ENCODE results near the gene TMC5.
A peak's percentile ranks its signal among the peaks of the same experiment; 100 is the strongest.

TMC5 gene

GRCh38 chr16:19418200-19418599, 517 bp downstream of the TMC5 start:
- no peak for TF ChIP-seq Cebpa-rat (IDR thresholded peaks at IDR 0.05)
- H3K36me3 ChIP-seq = no peaks in the 10 kb centered on the region
- H4K20me1 ChIP-seq = no peaks in the 10 kb centered on the region
- no peak overlapping the region for H3K4me3 ChIP-seq
- H3K27ac ChIP-seq = no peak overlapping the region
- H3K4me2 ChIP-seq = no peak overlapping the region
- H3K27me3 ChIP-seq = no peaks in the 10 kb centered on the region
- H3K9ac ChIP-seq = no peak overlapping the region
- H3K4me1 ChIP-seq = no peaks in the 10 kb centered on the region
- H3K9me3 ChIP-seq (replicated peaks in 1 of 11) = peaks cover 7 to 12% (median 9%) of the 10 kb centered on the region in 11 experiments; a peak in 14 of 22 replicates

GRCh38 chr16:19419698-19420075, 2.0 kb downstream of the TMC5 start:
- H3K27me3 ChIP-seq = no peaks in the 10 kb centered on the region

GRCh38 chr16:19424478-19424877, 6.8 kb downstream of the TMC5 start:
- Histone ChIP-seq H3K36me3 (no peaks in the 10 kb centered on the region), H3K9me3 (replicated peaks in 1 of 11) (peaks cover 7 to 12% (median 9%) of the 10 kb centered on the region in 11 experiments; a peak in 14 of 22 replicates), H4K20me1 (no peaks in the 10 kb centered on the region), H3K9ac (no peak overlapping the region), H3K4me1 (no peaks in the 10 kb centered on the region), H3K4me3 (no peak overlapping the region), H3K27me3 (no peaks in the 10 kb centered on the region), H3K27ac (no peak overlapping the region), H3K4me2 (no peak overlapping the region)
- no peak for TF ChIP-seq Cebpa-rat (IDR thresholded peaks at IDR 0.05)

More at GRCh38 chr16:19419698-19420075, 2.0 kb downstream of the TMC5 start:
- Histone ChIP-seq H3K36me3 (no peaks in the 10 kb centered on the region), H3K9ac (no peak overlapping the region), H3K27ac (no peak overlapping the region), H3K9me3 (replicated peaks in 1 of 11) (peaks cover 7 to 12% (median 9%) of the 10 kb centered on the region in 11 experiments; a peak in 14 of 22 replicates), H3K4me3 (no peak overlapping the region), H3K4me2 (no peak overlapping the region), H4K20me1 (no peaks in the 10 kb centered on the region), H3K4me1 (no peaks in the 10 kb centered on the region)
- no peak for TF ChIP-seq Cebpa-rat (IDR thresholded peaks at IDR 0.05)

GRCh38 chr16:19430345-19430744, 12.7 kb downstream of the TMC5 start:
- Histone ChIP-seq H3K9ac (no peak overlapping the region), H3K27ac (no peak overlapping the region), H3K4me3 (no peak overlapping the region), H3K27me3 (no peaks in the 10 kb centered on the region), H3K4me1 (peaks cover 0 to 11% (median 5%) of the 10 kb centered on the region in 10 experiments; a peak in 9 of 20 replicates), H3K4me2 (no peak overlapping the region), H4K20me1 (no peaks in the 10 kb centered on the region), H3K36me3 (no peaks in the 10 kb centered on the region), H3K9me3 (replicated peaks in 1 of 11) (no peaks in the 10 kb centered on the region)
- TF ChIP-seq Cebpa-rat (IDR thresholded peaks at IDR 0.05) = no peak

- H3K9ac ChIP-seq = no peak overlapping the region
Observed at GRCh38 chr16:19431636-19432340, 14.1 kb downstream of the TMC5 start.

GRCh38 chr16:19432429-19432828, 14.7 kb downstream of the TMC5 start:
- no peaks in the 10 kb centered on the region for H4K20me1 ChIP-seq
- H3K27me3 ChIP-seq = no peaks in the 10 kb centered on the region
- H3K4me1 ChIP-seq = peaks cover 0 to 11% (median 5%) of the 10 kb centered on the region in 10 experiments; a peak in 10 of 20 replicates
- TF ChIP-seq Cebpa-rat (IDR thresholded peaks at IDR 0.05) = 0 out of 22 replicates have a peak, but pooled peaks of 1 of the 11 experiments have one; percentile 11
- H3K9me3 ChIP-seq (replicated peaks in 1 of 11) = no peaks in the 10 kb centered on the region
- no peaks in the 10 kb centered on the region for H3K36me3 ChIP-seq
- H3K4me2 ChIP-seq = peak overlapping the region in 5 of 11 experiments; percentile 5 to 47 (median 30); a peak in 5 of 22 replicates
- H3K4me3 ChIP-seq = no peak overlapping the region
- H3K27ac ChIP-seq = no peak overlapping the region
- H3K9ac ChIP-seq = no peak overlapping the region

More at GRCh38 chr16:19431636-19432340, 14.1 kb downstream of the TMC5 start:
- H3K27ac ChIP-seq = no peak overlapping the region
- H3K9me3 ChIP-seq (replicated peaks in 1 of 11) = no peaks in the 10 kb centered on the region
- H3K4me3 ChIP-seq = no peak overlapping the region
- no peaks in the 10 kb centered on the region for H3K27me3 ChIP-seq
- no peak for TF ChIP-seq Cebpa-rat (IDR thresholded peaks at IDR 0.05)
- H3K4me1 ChIP-seq = peaks cover 0 to 11% (median 5%) of the 10 kb centered on the region in 10 experiments; a peak in 9 of 20 replicates
- no peaks in the 10 kb centered on the region for H4K20me1 ChIP-seq
- peak overlapping the region in 3 of 11 experiments; percentile 5 to 47 (median 30); a peak in 2 of 22 replicates for H3K4me2 ChIP-seq
- no peaks in the 10 kb centered on the region for H3K36me3 ChIP-seq

- Histone ChIP-seq H3K4me3 (no peak overlapping the region), H3K4me1 (peaks cover 0 to 11% (median 5%) of the 10 kb centered on the region in 10 experiments; a peak in 10 of 20 replicates), H3K36me3 (no peaks in the 10 kb centered on the region), H3K9ac (no peak overlapping the region), H3K27me3 (no peaks in the 10 kb centered on the region), H3K9me3 (replicated peaks in 1 of 11) (no peaks in the 10 kb centered on the region), H3K4me2 (no peak overlapping the region), H3K27ac (no peak overlapping the region), H4K20me1 (no peaks in the 10 kb centered on the region)
- TF ChIP-seq Cebpa-rat (IDR thresholded peaks at IDR 0.05) = no peak
Observed at GRCh38 chr16:19434584-19434983, 16.9 kb downstream of the TMC5 start.

- H4K20me1 ChIP-seq = no peaks in the 10 kb centered on the region
- TF ChIP-seq Cebpa-rat (IDR thresholded peaks at IDR 0.05) = no peak
- no peak overlapping the region for H3K4me3 ChIP-seq
- no peaks in the 10 kb centered on the region for H3K9me3 ChIP-seq (replicated peaks in 1 of 11)
- no peaks in the 10 kb centered on the region for H3K36me3 ChIP-seq
- H3K9ac ChIP-seq = no peak overlapping the region
- no peak overlapping the region for H3K27ac ChIP-seq
- no peak overlapping the region for H3K4me2 ChIP-seq
- H3K27me3 ChIP-seq = no peaks in the 10 kb centered on the region
- H3K4me1 ChIP-seq = peaks cover 0 to 11% (median 5%) of the 10 kb centered on the region in 10 experiments; a peak in 10 of 20 replicates
Observed at GRCh38 chr16:19436540-19436939, 18.9 kb downstream of the TMC5 start.

- Histone ChIP-seq H4K20me1 (no peaks in the 10 kb centered on the region), H3K27me3 (no peaks in the 10 kb centered on the region), H3K36me3 (no peaks in the 10 kb centered on the region), H3K4me3 (no peak overlapping the region), H3K9me3 (replicated peaks in 1 of 11) (no peaks in the 10 kb centered on the region), H3K4me2 (no peak overlapping the region), H3K4me1 (peaks cover 0 to 9% (median 4%) of the 10 kb centered on the region in 10 experiments; a peak in 10 of 20 replicates), H3K27ac (no peak overlapping the region), H3K9ac (no peak overlapping the region)
- no peak for TF ChIP-seq Cebpa-rat (IDR thresholded peaks at IDR 0.05)
Observed at GRCh38 chr16:19437280-19437679, 19.6 kb downstream of the TMC5 start.

GRCh38 chr16:19438739-19439138, 21.1 kb downstream of the TMC5 start:
- H3K9ac ChIP-seq = no peak overlapping the region
- no peaks in the 10 kb centered on the region for H3K9me3 ChIP-seq (replicated peaks in 1 of 11)
- H4K20me1 ChIP-seq = no peaks in the 10 kb centered on the region
- no peaks in the 10 kb centered on the region for H3K27me3 ChIP-seq
- no peak overlapping the region for H3K4me3 ChIP-seq
- TF ChIP-seq Cebpa-rat (IDR thresholded peaks at IDR 0.05) = no peak
- no peaks in the 10 kb centered on the region; a peak in 1 of 20 replicates for H3K4me1 ChIP-seq
- H3K27ac ChIP-seq = no peak overlapping the region
- no peak overlapping the region for H3K4me2 ChIP-seq
- H3K36me3 ChIP-seq = no peaks in the 10 kb centered on the region

Data from BLaER1 treated with 17β-estradiol and CSF1 and Interleukin-3, amounts not matched to agents 10 nM and 100 nM (cell line).